CD14-positive monocyte (primary cell): ENCODE results near the gene MSANTD1. TPM values are rescaled to one million over a fixed set of nuclear protein-coding genes. Genes with fewer than 3 reads are reported as not detected.

Experiments
- DNase-seq, 3 donors: peaks; one replicate each; pipeline ENCODE4 v3.0.0-alpha.2; 2011 to 2022
- H2AFZ ChIP-seq: 2 replicates; pipeline ENCODE4 v1.6.0; 2012; ENCODE audit warnings: mild to moderate bottlenecking, low read depth, low read length, inconsistent platforms; ENCODE audit not compliant: insufficient read depth, poor library complexity, severe bottlenecking
- H3K27ac ChIP-seq, 2 donors: 1 replicate in 1 of 2; 2 replicates in 1 of 2; pipeline ENCODE4 v1.5.1; 2012 to 2013; ENCODE audit warnings: low read length in 2 of 2, control low read depth in 1 of 2, inconsistent platforms in 1 of 2, low read depth in 1 of 2, mild to moderate bottlenecking in 1 of 2
- H3K27me3 ChIP-seq, 2 donors: one replicate each; pipeline versions ENCODE4 v1.6.0 to v1.6.1; 2011 to 2013; ENCODE audit warnings: low read length in 2 of 2; ENCODE audit not compliant: control insufficient read depth in 2 of 2, insufficient read depth in 2 of 2
- H3K36me3 ChIP-seq, 2 donors: replicated peaks in 1 of 2; 1 replicate in 1 of 2; 2 replicates in 1 of 2; pipeline versions ENCODE4 v1.5.1 to v1.6.1; 2012 to 2013; ENCODE audit warnings: low read length in 2 of 2, control low read depth in 1 of 2, inconsistent platforms in 1 of 2, mild to moderate bottlenecking in 1 of 2; ENCODE audit not compliant: insufficient read depth in 2 of 2, control insufficient read depth in 1 of 2
- H3K4me1 ChIP-seq, 2 donors: 1 replicate in 1 of 2; 2 replicates in 1 of 2; pipeline versions ENCODE4 v1.5.1 to v1.6.1; 2012 to 2013; ENCODE audit warnings: low read length in 2 of 2, control low read depth in 1 of 2, inconsistent platforms in 1 of 2, mild to moderate bottlenecking in 1 of 2, moderate library complexity in 1 of 2; ENCODE audit not compliant: insufficient read depth in 2 of 2, control insufficient read depth in 1 of 2
- H3K4me2 ChIP-seq: replicated peaks from 2 replicates; pipeline ENCODE3; 2012; ENCODE audit warnings: low read length, moderate library complexity, mild to moderate bottlenecking; ENCODE audit not compliant: poor library complexity, severe bottlenecking; ENCODE audit errors: extremely low read depth
- H3K4me3 ChIP-seq, 3 experiments: fragments of 200-600 bp in 1 of 3; sonication (generic) in 1 of 3; replicated peaks in 1 of 3; 1 replicate in 2 of 3; 2 replicates in 1 of 3; pipeline ENCODE4 v1.5.1; 2011 to 2013; ENCODE audit warnings: low read length in 3 of 3, mild to moderate bottlenecking in 3 of 3, control low read depth in 2 of 3, low read depth in 2 of 3, inconsistent platforms in 1 of 3, moderate library complexity in 1 of 3
- H3K79me2 ChIP-seq: 2 replicates; pipeline ENCODE4 v1.6.0; 2012; ENCODE audit warnings: mild to moderate bottlenecking, control low read depth, inconsistent platforms, low read length, moderate library complexity; ENCODE audit not compliant: insufficient read depth
- H3K9ac ChIP-seq: 2 replicates; pipeline ENCODE4 v1.6.0; 2017; ENCODE audit warnings: low read length, mild to moderate bottlenecking; ENCODE audit not compliant: insufficient read depth, poor library complexity, severe bottlenecking
- H3K9me3 ChIP-seq, 2 donors: replicated peaks in 1 of 2; 1 replicate in 1 of 2; 2 replicates in 1 of 2; pipeline versions ENCODE4 v1.5.1 to v1.6.1; 2012 to 2013; ENCODE audit warnings: low read length in 2 of 2, control low read depth in 1 of 2; ENCODE audit not compliant: control insufficient read depth in 1 of 2, insufficient read depth in 1 of 2
- H4K20me1 ChIP-seq: 2 replicates; pipeline ENCODE4 v1.6.0; 2012; ENCODE audit warnings: mild to moderate bottlenecking, low read length, control low read depth, moderate library complexity; ENCODE audit not compliant: insufficient read depth
- H3K27ac Mint-ChIP-seq, 7 donors: one replicate each; pipeline ENCODE4 v1.8.0; 2020; ENCODE audit warnings: mild to moderate bottlenecking in 7 of 7, mixed read lengths in 7 of 7, moderate library complexity in 6 of 7, inconsistent platforms in 2 of 7
- H3K27me3 Mint-ChIP-seq, 3 donors: one replicate each; pipeline ENCODE4 v1.8.0; 2021 to 2022; ENCODE audit warnings: low read depth in 3 of 3, mild to moderate bottlenecking in 3 of 3, mixed read lengths in 3 of 3, moderate library complexity in 3 of 3, inconsistent platforms in 1 of 3
- H3K36me3 Mint-ChIP-seq, 2 donors: one replicate each; pipeline ENCODE4 v1.8.0; 2020; ENCODE audit warnings: mixed read lengths in 2 of 2, inconsistent platforms in 1 of 2, mild to moderate bottlenecking in 1 of 2
- H3K4me1 Mint-ChIP-seq: one replicate; pipeline ENCODE4 v1.8.0; 2020; ENCODE audit warnings: mild to moderate bottlenecking, mixed read lengths
- H3K4me3 Mint-ChIP-seq, 2 donors: one replicate each; pipeline ENCODE4 v1.8.0; 2020; ENCODE audit warnings: mild to moderate bottlenecking in 2 of 2, mixed read lengths in 2 of 2, moderate library complexity in 1 of 2
- H3K9me3 Mint-ChIP-seq, 7 donors: one replicate each; pipeline ENCODE4 v1.8.0; 2020 to 2022; ENCODE audit warnings: mixed read lengths in 7 of 7, mild to moderate bottlenecking in 6 of 7, moderate library complexity in 6 of 7, inconsistent platforms in 2 of 7
- WGBS: methylation state at CpG from one replicate; pipeline ENCODE4 v1.1.5; 2013; ENCODE audit warnings: missing lambda C conversion rate; ENCODE audit not compliant: insufficient coverage; 5-methylcytosine and 5-hydroxymethylcytosine counted together
- intact Hi-C, 2 donors: fragments of 100-400 bp; cut with micrococcal nuclease; formaldehyde crosslinking; loops; one replicate each; pipeline versions ENCODE4 v1.15.0 to v1.15.1; 2023
- polyA plus RNA-seq, 3 donors: library from polyadenylated mRNA; depleted of rRNA in 1 of 3; unstranded in 2 of 3; stranded (reverse) in 1 of 3; fragments of 300-500 nt in 2 of 3; fragments of >200 nt in 1 of 3; fragmentation: Illumina TruSeq in 2 of 3; gene quantifications; 1 replicate in 2 of 3; 2 replicates in 1 of 3; pipeline ENCODE4 v1.2.3, GENCODE V29; 2012 to 2021
- TF ChIP-seq, protein P1 (sequence below): fragments of 200-600 bp; IDR thresholded peaks from one replicate; pipeline ENCODE4 v1.8.0; 2022; ENCODE audit warnings: antibody characterized with exemption, mild to moderate bottlenecking

MSANTD1 gene
- polyA plus RNA-seq, 3 donors, result 0.52 TPM; not detected in 2

DNA sequence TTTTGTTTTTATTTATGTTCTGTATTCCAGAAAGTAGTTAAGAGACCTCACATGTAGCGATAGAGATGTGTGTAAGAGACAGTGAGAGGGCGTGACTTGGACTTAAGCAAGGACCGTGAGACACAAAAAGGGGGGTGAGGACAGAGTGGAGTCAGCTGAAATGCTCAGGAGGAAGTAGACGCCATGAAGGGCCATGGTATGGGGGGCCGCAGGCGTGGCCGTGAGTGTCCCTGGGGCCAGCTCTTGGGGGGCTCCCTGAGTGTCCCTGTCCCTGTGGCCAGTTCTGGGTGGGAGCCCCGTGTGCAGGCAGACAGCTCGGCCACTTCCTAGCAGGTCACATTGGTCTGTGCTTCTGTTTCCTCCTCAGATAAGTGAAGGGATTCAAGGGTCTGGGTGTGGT lies 23.0 kb upstream of the MSANTD1 start:
- Histone ChIP-seq H3K9me3 (no peaks in the 10 kb centered on the region), H3K4me1 (peaks cover 50 to 52% of the 10 kb centered on the region in 2 donors), H3K36me3 (peaks cover 47 to 58% of the 10 kb centered on the region in 2 donors), H3K27ac (peak overlapping the region; percentile 99 to 100), H4K20me1 (no peaks in the 10 kb centered on the region), H3K9ac (peak overlapping the region; percentile 87), H3K4me3 (peak overlapping the region in 2 of 3 experiments; percentile 24 to 66), H3K27me3 (no peaks in the 10 kb centered on the region), H2AFZ (no peak overlapping the region), H3K79me2 (peaks cover 4% of the 10 kb centered on the region), H3K4me2 (peak overlapping the region; percentile 65)
- Mint-ChIP-seq H3K4me1 (peaks cover 47% of the 10 kb centered on the region), H3K36me3 (peaks cover 61 to 72% of the 10 kb centered on the region in 2 donors), H3K9me3 (peaks cover 0 to 4% (median 0%) of the 10 kb centered on the region in 7 donors), H3K27me3 (peaks cover 0 to 4% (median 2%) of the 10 kb centered on the region in 3 donors), H3K4me3 (peak overlapping the region; percentile 65 to 78), H3K27ac (peak overlapping the region; percentile 98 to 99 (median 99))
- TF ChIP-seq, protein P1, sequence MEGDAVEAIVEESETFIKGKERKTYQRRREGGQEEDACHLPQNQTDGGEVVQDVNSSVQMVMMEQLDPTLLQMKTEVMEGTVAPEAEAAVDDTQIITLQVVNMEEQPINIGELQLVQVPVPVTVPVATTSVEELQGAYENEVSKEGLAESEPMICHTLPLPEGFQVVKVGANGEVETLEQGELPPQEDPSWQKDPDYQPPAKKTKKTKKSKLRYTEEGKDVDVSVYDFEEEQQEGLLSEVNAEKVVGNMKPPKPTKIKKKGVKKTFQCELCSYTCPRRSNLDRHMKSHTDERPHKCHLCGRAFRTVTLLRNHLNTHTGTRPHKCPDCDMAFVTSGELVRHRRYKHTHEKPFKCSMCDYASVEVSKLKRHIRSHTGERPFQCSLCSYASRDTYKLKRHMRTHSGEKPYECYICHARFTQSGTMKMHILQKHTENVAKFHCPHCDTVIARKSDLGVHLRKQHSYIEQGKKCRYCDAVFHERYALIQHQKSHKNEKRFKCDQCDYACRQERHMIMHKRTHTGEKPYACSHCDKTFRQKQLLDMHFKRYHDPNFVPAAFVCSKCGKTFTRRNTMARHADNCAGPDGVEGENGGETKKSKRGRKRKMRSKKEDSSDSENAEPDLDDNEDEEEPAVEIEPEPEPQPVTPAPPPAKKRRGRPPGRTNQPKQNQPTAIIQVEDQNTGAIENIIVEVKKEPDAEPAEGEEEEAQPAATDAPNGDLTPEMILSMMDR, result no peak
- WGBS, result 12% methylated on average over 8 of the region's 9 CpGs
- intact Hi-C loops, result loop anchor here in 1 of 2 donors (2.0 to 5.0 kb wide), 3 partner anchors 23 to 66 kb away; partner anchors contain the start of gene RGS12
- peak; percentile 83 to 91 (median 90) for DNase-seq

DNA sequence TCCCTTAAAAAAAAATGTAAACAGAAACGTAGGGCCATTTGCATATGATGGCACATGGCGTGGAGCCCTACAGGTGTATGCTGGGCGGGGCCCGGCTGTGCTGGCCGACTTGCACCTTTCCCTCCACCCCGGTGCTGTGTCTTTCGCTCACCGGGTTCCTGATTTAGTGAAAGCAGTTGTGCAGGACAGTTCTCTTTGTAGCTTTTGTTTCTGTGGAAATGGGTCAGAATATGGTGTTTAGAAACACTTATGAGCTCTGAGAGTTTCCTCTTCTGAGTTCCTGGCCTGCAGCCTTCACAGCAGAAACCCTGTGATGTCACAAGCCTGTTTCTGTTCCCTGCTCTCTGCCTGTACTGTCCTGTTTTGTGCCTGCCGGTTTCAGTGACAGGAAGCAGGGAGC lies 22.5 kb upstream of the MSANTD1 start:
- Histone ChIP-seq H3K9ac (peak overlapping the region; percentile 87), H3K4me1 (peaks cover 50 to 52% of the 10 kb centered on the region in 2 donors), H2AFZ (peak overlapping the region; percentile 29), H3K79me2 (peaks cover 4% of the 10 kb centered on the region), H3K27ac (peak overlapping the region; percentile 99 to 100), H3K36me3 (peaks cover 47 to 58% of the 10 kb centered on the region in 2 donors), H3K4me3 (peak overlapping the region in 2 of 3 experiments; percentile 24 to 66), H3K9me3 (no peaks in the 10 kb centered on the region), H4K20me1 (no peaks in the 10 kb centered on the region), H3K4me2 (peak overlapping the region; percentile 65), H3K27me3 (no peaks in the 10 kb centered on the region)
- Mint-ChIP-seq H3K4me1 (peaks cover 47% of the 10 kb centered on the region), H3K27ac (peak overlapping the region; percentile 98 to 99 (median 99)), H3K36me3 (peaks cover 61 to 72% of the 10 kb centered on the region in 2 donors), H3K27me3 (peaks cover 0 to 4% (median 2%) of the 10 kb centered on the region in 3 donors), H3K4me3 (peak overlapping the region; percentile 65 to 78), H3K9me3 (peaks cover 0 to 4% (median 0%) of the 10 kb centered on the region in 7 donors)
- TF ChIP-seq, protein P1, result no peak
- intact Hi-C loops, result loop anchor here in 1 of 2 donors (5.0 kb wide), 2 partner anchors 34 to 66 kb away; partner anchors contain the start of gene RGS12
- peak; percentile 81 to 92 (median 86) for DNase-seq
- 30% methylated on average over 4 of the region's 9 CpGs for WGBS
